GM13977 (cell line): ENCODE data around the gene CRNN.

Experiments used
- DNase-seq: peaks from one replicate; pipeline ENCODE4 v3.0.0; 2012; ENCODE audit warnings: low spot score
- in situ Hi-C: fragments of 300-500 bp; cut with MboI; formaldehyde crosslinking; loops from one replicate; pipeline ENCODE4 v1.12.0; 2022; ENCODE audit warnings: low sequenced_read_pairs, low pct_unique_long_range_greater_than_20kb, mixed read lengths, inconsistent platforms; ENCODE audit not compliant: unreplicated experiment
- TF ChIP-seq, protein P1 (sequence below): IDR thresholded peaks from 2 replicates; pipeline ENCODE4 v1.5.1; 2012; ENCODE audit warnings: mild to moderate bottlenecking, control low read depth; ENCODE audit not compliant: insufficient read depth; ENCODE audit errors: extremely low read depth, missing control alignments

CRNN gene

DNA sequence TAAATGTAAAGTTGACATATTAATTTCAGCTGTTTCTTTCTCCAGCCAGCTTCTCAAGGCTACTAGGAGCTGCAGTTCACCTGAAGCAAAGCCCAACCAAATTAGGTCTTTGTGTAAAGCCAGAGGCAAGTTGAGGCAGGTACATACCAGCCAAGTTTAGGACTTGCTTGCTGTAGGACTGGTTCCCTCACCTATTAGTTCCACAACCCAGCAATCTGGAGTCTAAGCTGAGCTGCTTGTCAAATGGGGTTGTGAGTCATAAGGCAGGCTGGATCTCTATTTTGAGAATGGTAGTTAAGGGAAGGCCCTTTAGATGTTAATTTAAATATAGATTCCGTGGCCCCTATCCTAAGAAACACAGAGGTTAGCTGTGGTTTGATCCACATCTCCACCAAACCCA lies 46.6 kb downstream of the CRNN start:
- TF ChIP-seq, protein P1, sequence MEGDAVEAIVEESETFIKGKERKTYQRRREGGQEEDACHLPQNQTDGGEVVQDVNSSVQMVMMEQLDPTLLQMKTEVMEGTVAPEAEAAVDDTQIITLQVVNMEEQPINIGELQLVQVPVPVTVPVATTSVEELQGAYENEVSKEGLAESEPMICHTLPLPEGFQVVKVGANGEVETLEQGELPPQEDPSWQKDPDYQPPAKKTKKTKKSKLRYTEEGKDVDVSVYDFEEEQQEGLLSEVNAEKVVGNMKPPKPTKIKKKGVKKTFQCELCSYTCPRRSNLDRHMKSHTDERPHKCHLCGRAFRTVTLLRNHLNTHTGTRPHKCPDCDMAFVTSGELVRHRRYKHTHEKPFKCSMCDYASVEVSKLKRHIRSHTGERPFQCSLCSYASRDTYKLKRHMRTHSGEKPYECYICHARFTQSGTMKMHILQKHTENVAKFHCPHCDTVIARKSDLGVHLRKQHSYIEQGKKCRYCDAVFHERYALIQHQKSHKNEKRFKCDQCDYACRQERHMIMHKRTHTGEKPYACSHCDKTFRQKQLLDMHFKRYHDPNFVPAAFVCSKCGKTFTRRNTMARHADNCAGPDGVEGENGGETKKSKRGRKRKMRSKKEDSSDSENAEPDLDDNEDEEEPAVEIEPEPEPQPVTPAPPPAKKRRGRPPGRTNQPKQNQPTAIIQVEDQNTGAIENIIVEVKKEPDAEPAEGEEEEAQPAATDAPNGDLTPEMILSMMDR = no peak
- no peak for DNase-seq
- in situ Hi-C loops = no loop called here

DNA sequence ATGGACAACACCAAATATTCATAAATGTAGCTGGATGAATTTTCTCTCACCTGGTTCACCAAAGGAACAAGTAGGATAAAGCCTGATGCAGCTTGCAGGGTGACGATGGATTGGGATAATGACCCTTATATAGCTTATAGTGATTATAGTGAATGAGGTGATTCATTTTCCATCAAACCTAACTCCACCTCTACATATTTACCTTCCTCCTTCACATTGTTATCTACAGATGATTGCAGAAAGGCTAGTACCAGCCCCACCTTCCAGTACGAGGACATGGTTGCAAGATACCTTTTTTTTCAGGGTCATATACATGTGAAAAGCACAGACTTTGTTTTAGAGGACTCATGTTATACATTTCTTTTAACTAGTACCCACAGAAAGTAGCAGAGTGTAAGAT lies 54.2 kb downstream of the CRNN start, which contains the start of gene FLG2:
FLG2 (minus strand) TSS at position 101 of the 400 bp plus-strand sequence. CDS start 1,122 bp downstream, outside the sequence.
- TF ChIP-seq, protein P1 = no peak
- no peak for DNase-seq
- in situ Hi-C loops = no loop called here
